Effector memory CD4-positive, alpha-beta T cell (primary cell): ENCODE results near the gene DGKG.
A peak's percentile ranks its signal among the peaks of the same experiment; 100 is the strongest.

ENCODE experiments used
- DNase-seq, 3 donors: peaks; one replicate each; pipeline ENCODE4 v3.0.0-alpha.2; 2020
- H3K27ac ChIP-seq: 2 replicates; pipeline ENCODE4 v1.7.0; 2013; ENCODE audit warnings: mild to moderate bottlenecking, low read length, moderate library complexity; ENCODE audit not compliant: insufficient read depth, poor library complexity, severe bottlenecking
- H3K27me3 ChIP-seq: replicated peaks from 2 replicates; pipeline ENCODE4 v1.7.0; 2013; ENCODE audit warnings: mild to moderate bottlenecking, low read length; ENCODE audit not compliant: insufficient read depth, control insufficient read depth, poor library complexity, severe bottlenecking
- H3K36me3 ChIP-seq: 2 replicates; pipeline ENCODE4 v1.7.0; 2013; ENCODE audit warnings: mild to moderate bottlenecking, low read length, moderate library complexity; ENCODE audit not compliant: control insufficient read depth, insufficient read depth
- H3K4me1 ChIP-seq: 2 replicates; pipeline ENCODE4 v1.7.0; 2013; ENCODE audit warnings: low read length, mild to moderate bottlenecking; ENCODE audit not compliant: control insufficient read depth, insufficient read depth, poor library complexity, severe bottlenecking
- H3K4me3 ChIP-seq: 2 replicates; pipeline ENCODE4 v1.7.0; 2013; ENCODE audit warnings: low read length, low read depth, mild to moderate bottlenecking; ENCODE audit not compliant: insufficient read depth, poor library complexity, severe bottlenecking
- H3K9me3 ChIP-seq: 2 replicates; pipeline ENCODE4 v1.7.0; 2013; ENCODE audit warnings: mild to moderate bottlenecking, low read length, moderate library complexity; ENCODE audit not compliant: control insufficient read depth

DGKG gene

GRCh38 chr3:186264608-186265400 is 97.2 kb downstream of the DGKG start:
- Histone ChIP-seq H3K9me3 (no peaks in the 10 kb centered on the region), H3K4me3 (no peak overlapping the region), H3K36me3 (no peaks in the 10 kb centered on the region), H3K4me1 (no peaks in the 10 kb centered on the region), H3K27me3 (no peaks in the 10 kb centered on the region), H3K27ac (no peak overlapping the region)
- no peak for DNase-seq

GRCh38 chr3:186261638-186262037 is 100.4 kb downstream of the DGKG start:
- no peaks in the 10 kb centered on the region for H3K36me3 ChIP-seq
- H3K27ac ChIP-seq: no peak overlapping the region
- H3K9me3 ChIP-seq: no peaks in the 10 kb centered on the region
- no peaks in the 10 kb centered on the region for H3K4me1 ChIP-seq
- no peaks in the 10 kb centered on the region for H3K27me3 ChIP-seq
- no peak overlapping the region for H3K4me3 ChIP-seq
- DNase-seq: no peak

- H3K4me1 ChIP-seq: no peaks in the 10 kb centered on the region
- no peak overlapping the region for H3K4me3 ChIP-seq
- H3K9me3 ChIP-seq: no peaks in the 10 kb centered on the region
- H3K27me3 ChIP-seq: no peaks in the 10 kb centered on the region
- H3K36me3 ChIP-seq: no peaks in the 10 kb centered on the region
- no peak for DNase-seq
- no peak overlapping the region for H3K27ac ChIP-seq
Observed at GRCh38 chr3:186260726-186261125, 101.3 kb downstream of the DGKG start.

- DNase-seq: peak; percentile 42 to 56 (median 44)
- no peaks in the 10 kb centered on the region for H3K9me3 ChIP-seq
- H3K27me3 ChIP-seq: no peaks in the 10 kb centered on the region
- H3K36me3 ChIP-seq: no peaks in the 10 kb centered on the region
- H3K4me3 ChIP-seq: no peak overlapping the region
- no peak overlapping the region for H3K27ac ChIP-seq
- H3K4me1 ChIP-seq: no peaks in the 10 kb centered on the region
Observed at GRCh38 chr3:186259612-186260383, 102.2 kb downstream of the DGKG start.

- no peaks in the 10 kb centered on the region for H3K36me3 ChIP-seq
- no peak for DNase-seq
Observed at GRCh38 chr3:186258968-186259367, 103.1 kb downstream of the DGKG start.

GRCh38 chr3:186257866-186258265 is 104.2 kb downstream of the DGKG start:
- DNase-seq: no peak
- no peaks in the 10 kb centered on the region for H3K4me1 ChIP-seq
- no peak overlapping the region for H3K4me3 ChIP-seq
- no peaks in the 10 kb centered on the region for H3K27me3 ChIP-seq
- H3K36me3 ChIP-seq: no peaks in the 10 kb centered on the region
- no peak overlapping the region for H3K27ac ChIP-seq
- H3K9me3 ChIP-seq: no peaks in the 10 kb centered on the region

More at GRCh38 chr3:186258968-186259367, 103.1 kb downstream of the DGKG start:
- H3K9me3 ChIP-seq: no peaks in the 10 kb centered on the region
- H3K27ac ChIP-seq: no peak overlapping the region
- H3K4me1 ChIP-seq: no peaks in the 10 kb centered on the region
- H3K27me3 ChIP-seq: no peaks in the 10 kb centered on the region
- no peak overlapping the region for H3K4me3 ChIP-seq

GRCh38 chr3:186255703-186256331 is 106.2 kb downstream of the DGKG start:
- DNase-seq: no peak
- no peak overlapping the region for H3K4me3 ChIP-seq
- H3K27me3 ChIP-seq: no peaks in the 10 kb centered on the region
- H3K9me3 ChIP-seq: no peaks in the 10 kb centered on the region
- no peaks in the 10 kb centered on the region for H3K36me3 ChIP-seq
- no peaks in the 10 kb centered on the region for H3K4me1 ChIP-seq
- no peak overlapping the region for H3K27ac ChIP-seq

GRCh38 chr3:186254676-186255650 is 107.1 kb downstream of the DGKG start:
- Histone ChIP-seq H3K27me3 (no peaks in the 10 kb centered on the region), H3K9me3 (no peaks in the 10 kb centered on the region), H3K4me3 (no peak overlapping the region), H3K4me1 (no peaks in the 10 kb centered on the region), H3K27ac (no peak overlapping the region), H3K36me3 (no peaks in the 10 kb centered on the region)
- DNase-seq: no peak

- H3K4me3 ChIP-seq: no peak overlapping the region
- no peaks in the 10 kb centered on the region for H3K27me3 ChIP-seq
- H3K27ac ChIP-seq: no peak overlapping the region
- no peak for DNase-seq
- no peaks in the 10 kb centered on the region for H3K36me3 ChIP-seq
- no peaks in the 10 kb centered on the region for H3K9me3 ChIP-seq
- H3K4me1 ChIP-seq: no peaks in the 10 kb centered on the region
Observed at GRCh38 chr3:186251948-186252619, 110.0 kb downstream of the DGKG start.
